A673 (cell line): ENCODE results near the gene UEVLD. TPM values are rescaled to one million over a fixed set of nuclear protein-coding genes. Genes with fewer than 3 reads are reported as not detected.

Experiments used
- BruUV-seq: library from RNA; stranded (reverse); fragments of 400-500 nt; replicated peaks from 2 replicates; lab custom pipeline; 2021; lab: Mats Ljungman, UMichigan
- CTCF ChIA-PET: fragments of 300-600 bp; sonication (Branson Sonifier 250); formaldehyde crosslinking; loops from one replicate; lab custom pipeline; 2022; ENCODE audit warnings: antibody characterized with exemption; lab: Charles Lee
- POLR2A ChIA-PET: fragments of 300-600 bp; sonication (Branson Sonifier 250); formaldehyde crosslinking; loops from one replicate; lab custom pipeline; 2022; ENCODE audit warnings: antibody characterized with exemption; ENCODE audit not compliant: low non-redundant PET; lab: Charles Lee
- DNase-seq: peaks from one replicate; pipeline ENCODE4 v3.0.0-alpha.2; 2015; ENCODE audit warnings: low spot score
- H3K27ac ChIP-seq: fragments of 200-600 bp; sonication (generic); 2 replicates; pipeline ENCODE4 v1.5.1; 2016; ENCODE audit warnings: mixed run types, low read depth, mild to moderate bottlenecking, mixed read lengths, antibody characterized with exemption, low read length; ENCODE audit not compliant: poor library complexity, severe bottlenecking
- H3K27me3 ChIP-seq: fragments of 200-600 bp; sonication (generic); replicated peaks from 2 replicates; pipeline ENCODE4 v1.6.1; 2017; ENCODE audit warnings: mixed run types, low read depth, mild to moderate bottlenecking, mixed read lengths, antibody characterized with exemption, low read length; ENCODE audit not compliant: insufficient read depth, poor library complexity
- H3K36me3 ChIP-seq: fragments of 200-600 bp; sonication (generic); 2 replicates; pipeline ENCODE4 v1.6.1; 2016; ENCODE audit warnings: mixed run types, mild to moderate bottlenecking, mixed read lengths, antibody characterized with exemption, low read length; ENCODE audit not compliant: insufficient read depth, poor library complexity, severe bottlenecking
- H3K4me1 ChIP-seq: fragments of 200-600 bp; sonication (generic); 2 replicates; pipeline ENCODE4 v1.6.1; 2017; ENCODE audit warnings: mixed run types, mild to moderate bottlenecking, mixed read lengths, antibody characterized with exemption, low read length; ENCODE audit not compliant: insufficient read depth, poor library complexity, severe bottlenecking
- H3K4me3 ChIP-seq: fragments of 200-600 bp; sonication (generic); 2 replicates; pipeline ENCODE4 v1.5.1; 2016; ENCODE audit warnings: low read depth, mixed run types, mild to moderate bottlenecking, mixed read lengths, low read length; ENCODE audit not compliant: poor library complexity, severe bottlenecking
- H3K9me3 ChIP-seq: fragments of 200-600 bp; sonication (generic); 2 replicates; pipeline ENCODE4 v1.6.1; 2016; ENCODE audit warnings: mixed run types, low read depth, mild to moderate bottlenecking, mixed read lengths, antibody characterized with exemption, low read length; ENCODE audit not compliant: poor library complexity, severe bottlenecking
- CTCF ChIP-seq: fragments of 300-800, 200-600 bp; sonication (generic); conservative IDR thresholded peaks from 2 replicates; pipeline ENCODE4 v1.5.1; 2017; ENCODE audit warnings: low read depth, mild to moderate bottlenecking, antibody characterized with exemption, low read length, moderate library complexity, mixed read lengths
- EZH2 ChIP-seq: fragments of 200-600 bp; sonication (generic); IDR thresholded peaks from 2 replicates; pipeline ENCODE4 v1.6.1; 2017; ENCODE audit warnings: borderline replicate concordance, low read depth, mild to moderate bottlenecking, mixed read lengths, antibody characterized with exemption, low read length; ENCODE audit not compliant: poor library complexity, severe bottlenecking
- intact Hi-C: fragments of 100-400 bp; cut with micrococcal nuclease; formaldehyde crosslinking; loops from one replicate; pipeline ENCODE4 v1.10.0; 2022; ENCODE audit not compliant: unreplicated experiment
- total RNA-seq: library from RNA; stranded (reverse); gene quantifications from 2 replicates; pipeline ENCODE4 v1.2.3, GENCODE V29; 2021

UEVLD gene
- total RNA-seq, 1 experiment from 2014 or later = 17.5 TPM

DNA sequence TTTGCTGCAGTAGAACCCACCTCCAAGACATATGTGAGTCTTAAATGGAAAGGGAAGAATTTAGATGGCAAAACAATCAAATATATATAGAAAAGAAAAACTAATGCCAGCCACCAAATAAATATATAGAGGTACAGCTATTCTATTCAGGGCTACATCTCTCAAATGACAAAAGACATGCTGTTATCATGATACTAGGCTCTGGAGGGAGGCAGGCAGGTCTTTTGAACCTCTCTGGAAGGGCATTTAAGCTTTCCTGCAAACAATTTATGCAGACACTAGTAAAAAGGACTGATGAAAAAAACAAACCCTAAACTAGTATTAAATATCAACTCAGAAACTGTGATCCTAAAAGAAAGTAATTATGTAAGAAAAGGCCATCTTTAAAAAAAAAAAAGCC, 24.4 kb downstream of the UEVLD start:
- Histone ChIP-seq H3K27me3 (no peaks in the 10 kb centered on the region), H3K27ac (no peak overlapping the region), H3K4me1 (no peaks in the 10 kb centered on the region), H3K9me3 (no peaks in the 10 kb centered on the region), H3K36me3 (peaks cover 4% of the 10 kb centered on the region), H3K4me3 (no peak overlapping the region)
- no peak for DNase-seq
- CTCF ChIA-PET = no interaction called here
- TF ChIP-seq EZH2 = no peak
- no peak for TF ChIP-seq CTCF
- intact Hi-C loops = no loop called here
- BruUV-seq = no TSS peak
- POLR2A ChIA-PET = no interaction called here

- H3K4me3 ChIP-seq = no peak overlapping the region
- peaks cover 4% of the 10 kb centered on the region for H3K36me3 ChIP-seq
- H3K27me3 ChIP-seq = no peaks in the 10 kb centered on the region
- TF ChIP-seq CTCF = no peak
- no peak for TF ChIP-seq EZH2
- POLR2A ChIA-PET = no interaction called here
- CTCF ChIA-PET = no interaction called here
- no peaks in the 10 kb centered on the region for H3K9me3 ChIP-seq
- no TSS peak for BruUV-seq
- intact Hi-C loops = no loop called here
- no peak overlapping the region for H3K27ac ChIP-seq
- no peaks in the 10 kb centered on the region for H3K4me1 ChIP-seq
- DNase-seq = no peak
Measured at GRCh38 chr11:18563090-18563730, 25.3 kb downstream of the UEVLD start.

GRCh38 chr11:18548001-18548400, 40.5 kb downstream of the UEVLD start:
- ChIA-PET CTCF (no interaction called here), POLR2A (no interaction called here)
- DNase-seq = no peak
- Histone ChIP-seq H3K9me3 (no peaks in the 10 kb centered on the region), H3K27ac (no peak overlapping the region), H3K36me3 (no peaks in the 10 kb centered on the region), H3K4me1 (no peaks in the 10 kb centered on the region), H3K27me3 (no peaks in the 10 kb centered on the region), H3K4me3 (no peak overlapping the region)
- TF ChIP-seq EZH2 = no peak
- no TSS peak for BruUV-seq
- intact Hi-C loops = loop anchor here (10.0 kb wide), 1 partner anchor 177 kb away; the partner anchor contains the start of gene IGSF22
